GM12878 (cell line): Measurements from ENCODE around the gene TOM1L2. TPM values are rescaled to one million over a fixed set of nuclear protein-coding genes. Genes with fewer than 3 reads are reported as not detected.

ENCODE experiments used
- ATAC-seq: fragments of 200-7000 bp; cut with Tn5 transposase; 3 replicates; pipeline ENCODE4 v1.9.1; 2020; ENCODE audit warnings: mild to moderate bottlenecking, moderate library complexity
- BruUV-seq: library from RNA; stranded (reverse); fragments of 400-500 nt; replicated peaks from 2 replicates; lab custom pipeline; 2021; lab: Mats Ljungman, UMichigan
- CTCF ChIA-PET: fragments of 300-600 bp; sonication (Branson Sonifier 250); formaldehyde crosslinking; extraction: SDS; loops from one replicate; lab custom pipeline; 2021; ENCODE audit warnings: inconsistent platforms; lab: Yijun Ruan, JAX
- POLR2A ChIA-PET: fragments of 350-600 bp; formaldehyde crosslinking; extraction: SDS; loops from one replicate; lab custom pipeline; 2021; ENCODE audit warnings: inconsistent platforms; lab: Charles Lee
- RAD21 ChIA-PET: fragments of 300-600 bp; sonication (Branson Sonifier 250); formaldehyde crosslinking; loops from one replicate; lab custom pipeline; 2023; ENCODE audit warnings: antibody characterized with exemption; ENCODE audit not compliant: unreplicated experiment; lab: Charles Lee
- SMC1A ChIA-PET: fragments of 300-600 bp; sonication (Branson Sonifier 250); formaldehyde crosslinking; loops from one replicate; lab custom pipeline; 2023; ENCODE audit not compliant: unreplicated experiment, uncharacterized antibody; lab: Charles Lee
- DNase-seq: peaks from one replicate; pipeline ENCODE4 v3.0.0-alpha.2; 2011; ENCODE audit warnings: low read depth, low spot score
- FAIRE-seq: peaks from 3 replicates; lab custom pipeline; 2011; peaks lifted over from hg19 to GRCh38; lab: Jason Lieb, UNC
- H2AFZ ChIP-seq: 2 replicates; pipeline ENCODE4 v1.6.0; 2011; ENCODE audit warnings: low read depth, low read length, control low read depth; ENCODE audit not compliant: control insufficient read depth
- H3K27ac ChIP-seq: 2 replicates; pipeline ENCODE4 v1.5.1; 2011; ENCODE audit warnings: control low read depth; ENCODE audit not compliant: control insufficient read depth, insufficient read depth
- H3K27me3 ChIP-seq, 2 experiments: replicated peaks in 1 of 2; 2 replicates each; pipeline versions ENCODE4 v1.6.0 to v1.6.1; 2011; ENCODE audit warnings: low read length in 1 of 2; ENCODE audit not compliant: control insufficient read depth in 2 of 2, insufficient read depth in 2 of 2
- H3K36me3 ChIP-seq, 2 experiments: 2 replicates each; pipeline ENCODE4 v1.5.1; 2011; ENCODE audit warnings: low read length in 1 of 2; ENCODE audit not compliant: control insufficient read depth in 2 of 2, insufficient read depth in 2 of 2
- H3K4me1 ChIP-seq: 2 replicates; pipeline ENCODE4 v1.6.1; 2011; ENCODE audit warnings: mild to moderate bottlenecking, low read length, moderate library complexity, mixed read lengths; ENCODE audit not compliant: control insufficient read depth, insufficient read depth
- H3K4me2 ChIP-seq: 2 replicates; pipeline ENCODE4 v1.6.0; 2011; ENCODE audit warnings: control low read depth; ENCODE audit not compliant: control insufficient read depth, insufficient read depth
- H3K4me3 ChIP-seq: fragments of 200-600 bp; sonication (generic); 2 replicates; pipeline ENCODE4 v1.5.1; 2016
- H3K79me2 ChIP-seq: 2 replicates; pipeline ENCODE4 v1.6.0; 2011; ENCODE audit warnings: low read length; ENCODE audit not compliant: control insufficient read depth, insufficient read depth
- H3K9ac ChIP-seq: 2 replicates; pipeline ENCODE4 v1.8.0; 2011; ENCODE audit warnings: low read length, control low read depth, mixed read lengths; ENCODE audit not compliant: control insufficient read depth, insufficient read depth
- H3K9me3 ChIP-seq: replicated peaks from 3 replicates; pipeline ENCODE4 v1.5.1; 2011; ENCODE audit warnings: mild to moderate bottlenecking, low read length; ENCODE audit not compliant: control insufficient read depth, insufficient read depth
- H4K20me1 ChIP-seq: 2 replicates; pipeline ENCODE4 v1.6.0; 2011; ENCODE audit not compliant: control insufficient read depth, insufficient read depth
- BCLAF1 ChIP-seq: fragments of 450-650 bp; IDR thresholded peaks from 2 replicates; pipeline ENCODE4 v1.6.1; 2017; ENCODE audit warnings: antibody characterized with exemption, mild to moderate bottlenecking, moderate library complexity
- CBFB ChIP-seq: IDR thresholded peaks from 2 replicates; pipeline ENCODE4 v1.6.1; 2016; ENCODE audit warnings: antibody characterized with exemption, low read depth
- CEBPZ ChIP-seq: fragments of 150-350 bp; IDR thresholded peaks from 2 replicates; pipeline ENCODE4 v1.6.1; 2016; ENCODE audit warnings: low read depth, low read length
- IKZF1 ChIP-seq: fragments of 450-650 bp; conservative IDR thresholded peaks from 2 replicates; pipeline ENCODE4 v1.6.1; 2017; ENCODE audit warnings: antibody characterized with exemption, mild to moderate bottlenecking
- PKNOX1 ChIP-seq: fragments of 450-650 bp; IDR thresholded peaks from 2 replicates; pipeline ENCODE4 v1.6.1; 2016; ENCODE audit warnings: mild to moderate bottlenecking
- PRDM15 ChIP-seq: fragments of 450-650 bp; formaldehyde crosslinking; IDR thresholded peaks from 2 replicates; pipeline ENCODE4 v1.4.0; 2020; ENCODE audit warnings: mild to moderate bottlenecking, moderate library complexity
- RELB ChIP-seq: fragments of 450-650 bp; IDR thresholded peaks from 2 replicates; pipeline ENCODE4 v1.6.1; 2017; ENCODE audit warnings: low read depth, mild to moderate bottlenecking, moderate library complexity
- SMC3 ChIP-seq: IDR thresholded peaks from 2 replicates; pipeline ENCODE4 v1.6.1; 2011; ENCODE audit warnings: low read length, improper control_type of control experiment, borderline replicate concordance
- WGBS: methylation state at CpG from one replicate; pipeline ENCODE4 v1.1.6; 2016; ENCODE audit warnings: low lambda C conversion rate; ENCODE audit not compliant: insufficient replicate concordance, insufficient coverage; ENCODE audit errors: missing lambda C conversion rate; 5-methylcytosine and 5-hydroxymethylcytosine counted together
- in situ Hi-C: fragments of 300-500 bp; cut with MboI; formaldehyde crosslinking; loops from 9 replicates; pipeline ENCODE4 v1.14.3; 2018; ENCODE audit warnings: mixed read lengths
- intact Hi-C: fragments of 100-400 bp; cut with micrococcal nuclease; formaldehyde crosslinking; loops from one replicate; pipeline ENCODE4 v1.14.2; 2022; ENCODE audit not compliant: unreplicated experiment
- polyA plus RNA-seq, 11 experiments: library from polyadenylated mRNA; depleted of rRNA in 4 of 11; unstranded in 6 of 11; stranded (reverse) in 5 of 11; fragments of >200 nt; fragmentation: Nextera tagmentation in 4 of 11; fragmentation: Illumina TruSeq in 1 of 11; extraction: Ambion mirVana in 4 of 11; extraction: Trizol in 1 of 11; gene quantifications; 1 replicate in 1 of 11; 2 replicates in 10 of 11; pipeline versions ENCODE4 v1.2.1 to v1.2.3, GENCODE V29; 2011 to 2016; ENCODE audit warnings: inconsistent platforms in 2 of 11, missing spikeins in 2 of 11, low read depth in 1 of 11
- total RNA-seq, 4 experiments: library from RNA; depleted of rRNA in 3 of 4; stranded (reverse); fragments of >200 nt in 3 of 4; fragmentation: Illumina TruSeq in 1 of 4; extraction: Trizol in 1 of 4; gene quantifications; 2 replicates each; pipeline versions ENCODE4 v1.2.1 to v1.2.3, GENCODE V29; 2013 to 2021

TOM1L2 gene
- total and polyA plus RNA-seq, 10 of the 15 experiments (the other 5 are each of a cell fraction or from before 2014, with no cell fraction given), result 0.19 to 19.2 (median 8.1) TPM

GRCh38 chr17:17960500-17961030 is 11.6 kb downstream of the TOM1L2 start:
- Histone ChIP-seq H3K4me1 (peaks cover 23% of the 10 kb centered on the region), H3K36me3 (no peaks in the 10 kb centered on the region; a peak in 1 of 4 replicates), H3K4me3 (no peak overlapping the region), H4K20me1 (no peaks in the 10 kb centered on the region), H2AFZ (no peak overlapping the region), H3K79me2 (no peaks in the 10 kb centered on the region; the same call in 1 of the 2 replicates), H3K4me2 (peak overlapping the region; percentile 61), H3K27me3 (no peaks in the 10 kb centered on the region), H3K9me3 (no peaks in the 10 kb centered on the region; the same call in 2 of the 3 replicates), H3K27ac (peak overlapping the region; percentile 63; the same call in 1 of the 2 replicates), H3K9ac (peak overlapping the region; percentile 25; the same call in 1 of the 2 replicates)
- CTCF ChIA-PET, result interaction anchor here (0.9 to 3.1 kb wide), 7 partner anchors 9 to 89 kb away, joined by 3 to 15 read pairs (median 4); partner anchors contain the start of genes DRC3 and TOM1L2
- POLR2A ChIA-PET, result interaction anchor here (1.0 to 3.8 kb wide), 3 partner anchors 9 to 111 kb away, joined by 3 to 73 read pairs (median 4); partner anchors contain the start of genes DRC3 and TOM1L2
- RAD21 ChIA-PET, result interaction anchor here (1.0 to 4.4 kb wide), 7 partner anchors 8 to 268 kb away, joined by 3 to 33 read pairs (median 7); partner anchors contain the start of genes DRC3 and TOM1L2
- over 99% methylated on average over 5 of the region's 5 CpGs for WGBS
- ATAC-seq (no peak), FAIRE-seq (no peak), DNase-seq (no peak)
- SMC1A ChIA-PET, result interaction anchor here (0.7 to 4.1 kb wide), 16 partner anchors 8 to 277 kb away, joined by 3 to 54 read pairs (median 5); partner anchors contain the start of genes DRC3 and TOM1L2
- intact Hi-C loops, result no loop called here
- TF ChIP-seq PRDM15 (CRISPR knock-in tag) (no peak), CEBPZ (no peak), IKZF1 (no peak), PKNOX1 (peak; percentile 58), BCLAF1 (no peak), CBFB (0 out of 2 replicates have a peak, but pooled peaks have one; percentile 16), RELB (no peak), SMC3 (no peak)
- in situ Hi-C loops, result no loop called here
- BruUV-seq, result no TSS peak
